ENCODE results near the gene CT45A9. TPM values are rescaled to one million over a fixed set of nuclear protein-coding genes. Genes with fewer than 3 reads are reported as not detected.
"Not testable (repeated sequence)": the region's sequence is repeated elsewhere in the genome, so short reads cannot be mapped to it uniquely, and the experiment has no call there.

CT45A9 gene, protein sequence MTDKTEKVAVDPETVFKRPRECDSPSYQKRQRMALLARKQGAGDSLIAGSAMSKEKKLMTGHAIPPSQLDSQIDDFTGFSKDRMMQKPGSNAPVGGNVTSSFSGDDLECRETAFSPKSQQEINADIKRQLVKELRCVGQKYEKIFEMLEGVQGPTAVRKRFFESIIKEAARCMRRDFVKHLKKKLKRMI
- not detected in 2 replicates for polyA plus RNA-seq (2011; rRNA removed)
- not detected in 2 replicates for polyA minus RNA-seq (2011; rRNA and poly(A)+ RNA removed)

DNA sequence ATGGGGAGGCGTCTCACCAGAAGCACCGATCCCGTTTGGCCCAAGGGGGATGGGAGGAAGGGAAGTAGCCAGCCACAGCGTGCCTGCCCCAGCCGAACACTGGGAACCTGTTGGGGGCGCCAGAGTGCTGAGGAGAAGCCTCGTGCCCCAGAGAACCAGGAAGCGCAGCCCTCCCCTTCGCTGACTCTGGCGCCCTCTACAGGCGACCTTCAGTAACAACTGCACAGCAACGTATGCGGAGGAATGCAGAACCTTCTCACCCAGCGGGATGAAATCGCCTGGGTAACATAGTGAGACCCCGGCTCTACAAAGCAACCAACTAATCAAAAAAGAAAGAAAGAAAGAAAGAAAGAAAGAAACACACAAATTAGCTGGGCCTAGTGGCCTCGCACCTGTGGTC lies at the start of gene CT45A9:
CT45A9 (minus strand) TSS at position 101 of the 400 bp plus-strand sequence. CDS start 3,751 bp downstream, outside the sequence.
- POLR2A ChIA-PET; DNase-seq (ENCODE audit: low read depth, low spot score); H3K4me3 ChIP-seq (ENCODE audit: low read depth, low read length); H3K27me3 ChIP-seq (ENCODE audit: control insufficient read depth, insufficient read depth, low read length); H3K9me3 ChIP-seq (ENCODE audit: control insufficient read depth, insufficient read depth, low read length); H3K27ac ChIP-seq (ENCODE audit: low read depth, low read length); CTCF ChIA-PET: not testable (repeated sequence)

DNA sequence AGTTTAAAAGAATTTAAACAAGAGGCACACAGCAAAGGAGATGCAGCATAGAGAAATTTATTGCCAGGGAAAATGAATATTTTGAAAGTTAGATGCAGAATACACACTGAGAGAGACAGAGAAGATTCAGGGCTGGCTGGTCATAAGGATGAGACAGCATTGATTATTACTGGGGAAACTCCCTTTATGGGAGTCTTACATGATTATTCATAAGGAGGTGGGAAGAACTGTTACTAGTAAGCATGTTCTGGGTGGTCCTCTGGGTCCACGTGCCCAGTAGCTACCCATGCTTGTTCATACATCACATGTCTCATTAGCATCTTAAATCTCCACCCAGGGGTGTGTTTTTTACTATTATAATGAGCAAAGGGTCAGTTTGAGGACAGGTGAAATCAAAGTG lies 48.9 kb upstream of the CT45A9 start:
- H3K27me3 ChIP-seq (ENCODE audit: control insufficient read depth, insufficient read depth, low read length); POLR2A ChIA-PET; DNase-seq (ENCODE audit: low read depth, low spot score); H3K27ac ChIP-seq (ENCODE audit: low read depth, low read length); CTCF ChIA-PET; H3K4me3 ChIP-seq (ENCODE audit: low read depth, low read length); H3K9me3 ChIP-seq (ENCODE audit: control insufficient read depth, insufficient read depth, low read length): not testable (repeated sequence)

DNA sequence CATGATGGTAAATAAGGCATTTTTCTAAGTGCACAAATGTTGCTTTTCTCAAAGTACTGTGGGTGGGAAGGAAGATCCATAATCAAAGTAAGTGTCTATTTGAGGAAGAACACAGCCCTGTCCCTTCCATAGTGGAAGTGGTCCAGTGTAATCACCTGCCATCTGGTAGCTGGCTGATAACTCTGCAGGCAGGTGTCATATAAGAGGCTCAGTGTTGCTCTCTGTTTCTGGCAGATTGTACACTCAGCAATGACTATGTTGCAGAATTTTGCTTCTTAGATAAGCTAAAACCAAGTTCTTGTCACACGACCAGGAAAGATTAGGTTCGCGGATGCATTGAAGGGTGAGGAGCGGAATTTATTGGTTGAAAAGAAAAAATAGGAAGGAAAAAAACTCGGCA lies 42.8 kb upstream of the CT45A9 start:
- Histone ChIP-seq H3K4me3 (ENCODE audit: low read depth, low read length) (no peak overlapping the region), H3K27me3 (ENCODE audit: control insufficient read depth, insufficient read depth, low read length) (no peaks in the 10 kb centered on the region), H3K27ac (ENCODE audit: low read depth, low read length) (no peak overlapping the region), H3K9me3 (ENCODE audit: control insufficient read depth, insufficient read depth, low read length) (no peaks in the 10 kb centered on the region)
- ChIA-PET CTCF (no interaction called here), POLR2A (no interaction called here)
- DNase-seq (ENCODE audit: low read depth, low spot score): no peak
- TF ChIP-seq, protein P1, sequence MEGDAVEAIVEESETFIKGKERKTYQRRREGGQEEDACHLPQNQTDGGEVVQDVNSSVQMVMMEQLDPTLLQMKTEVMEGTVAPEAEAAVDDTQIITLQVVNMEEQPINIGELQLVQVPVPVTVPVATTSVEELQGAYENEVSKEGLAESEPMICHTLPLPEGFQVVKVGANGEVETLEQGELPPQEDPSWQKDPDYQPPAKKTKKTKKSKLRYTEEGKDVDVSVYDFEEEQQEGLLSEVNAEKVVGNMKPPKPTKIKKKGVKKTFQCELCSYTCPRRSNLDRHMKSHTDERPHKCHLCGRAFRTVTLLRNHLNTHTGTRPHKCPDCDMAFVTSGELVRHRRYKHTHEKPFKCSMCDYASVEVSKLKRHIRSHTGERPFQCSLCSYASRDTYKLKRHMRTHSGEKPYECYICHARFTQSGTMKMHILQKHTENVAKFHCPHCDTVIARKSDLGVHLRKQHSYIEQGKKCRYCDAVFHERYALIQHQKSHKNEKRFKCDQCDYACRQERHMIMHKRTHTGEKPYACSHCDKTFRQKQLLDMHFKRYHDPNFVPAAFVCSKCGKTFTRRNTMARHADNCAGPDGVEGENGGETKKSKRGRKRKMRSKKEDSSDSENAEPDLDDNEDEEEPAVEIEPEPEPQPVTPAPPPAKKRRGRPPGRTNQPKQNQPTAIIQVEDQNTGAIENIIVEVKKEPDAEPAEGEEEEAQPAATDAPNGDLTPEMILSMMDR (IDR thresholded peaks at IDR 0.05; ENCODE audit: low read depth, low read length): no peak

DNA sequence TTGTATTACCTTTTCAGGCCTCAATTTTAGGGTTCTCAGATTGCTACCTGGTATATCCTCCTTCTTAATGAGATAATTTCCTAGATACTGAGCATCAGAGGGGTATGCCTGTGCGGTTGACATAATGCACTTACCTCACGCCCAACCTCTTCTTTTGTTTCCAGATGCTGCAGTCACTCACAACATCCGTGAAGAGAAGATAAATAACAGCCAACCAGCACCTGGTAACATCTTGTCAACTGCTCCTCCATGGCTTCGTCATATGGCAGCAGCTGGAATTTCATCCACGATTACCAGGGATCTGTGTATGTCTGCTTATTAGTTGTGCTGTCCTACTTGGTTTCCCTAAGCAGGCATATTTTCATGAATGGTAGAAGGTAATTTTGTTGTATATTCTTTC lies 38.6 kb upstream of the CT45A9 start:
- no peak overlapping the region for H3K27ac ChIP-seq (ENCODE audit: low read depth, low read length)
- DNase-seq (ENCODE audit: low read depth, low spot score): no peak
- ChIA-PET POLR2A (no interaction called here), CTCF (no interaction called here)
- TF ChIP-seq, protein P1 (IDR thresholded peaks at IDR 0.05; ENCODE audit: low read depth, low read length): no peak
- no peak overlapping the region for H3K4me3 ChIP-seq (ENCODE audit: low read depth, low read length)
- H3K27me3 ChIP-seq (ENCODE audit: control insufficient read depth, insufficient read depth, low read length): no peaks in the 10 kb centered on the region
- no peaks in the 10 kb centered on the region for H3K9me3 ChIP-seq (ENCODE audit: control insufficient read depth, insufficient read depth, low read length)

DNA sequence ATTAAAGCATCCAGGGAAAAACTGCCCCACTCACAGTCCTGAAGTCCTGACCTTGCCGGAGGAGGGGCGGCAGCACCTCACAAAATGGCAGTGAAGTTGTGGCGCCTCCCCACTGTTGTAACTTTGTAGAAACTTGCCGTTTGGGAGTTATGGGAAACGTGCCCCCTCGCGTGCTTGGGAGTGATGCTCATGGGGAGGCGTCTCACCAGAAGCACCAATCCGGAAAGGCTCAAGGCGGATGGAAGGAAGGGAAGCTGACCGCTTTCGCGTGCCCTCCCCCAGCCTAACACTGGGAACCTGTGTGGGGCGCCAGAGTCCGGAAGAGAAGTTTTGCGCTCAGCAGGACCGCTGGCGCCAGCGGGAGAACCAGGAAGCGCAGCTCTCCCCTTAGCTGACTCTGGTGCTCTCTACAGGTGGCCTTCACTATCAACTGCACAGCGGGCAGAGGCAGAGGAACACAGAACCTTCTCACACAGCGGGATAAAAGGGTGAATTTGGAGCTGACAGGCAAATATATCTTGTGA lies 21.7 kb upstream of the CT45A9 start, which contains the start of the genes CT45A10 and SAGE1:
CT45A10 (minus strand) TSS at position 151 of the 524 bp plus-strand sequence. CDS start 8,100 bp downstream, outside the sequence.
SAGE1 (plus strand) TSS at position 423 of the 524 bp plus-strand sequence. CDS start 2,527 bp downstream, outside the sequence.
- H3K27ac ChIP-seq (ENCODE audit: low read depth, low read length): no peak within 1 kb of the TSS
- TF ChIP-seq, protein P1 (IDR thresholded peaks at IDR 0.05; ENCODE audit: low read depth, low read length): no peak
- H3K27me3 ChIP-seq (ENCODE audit: control insufficient read depth, insufficient read depth, low read length): no peaks in the 10 kb centered on the region
- peaks cover 3% of the 10 kb centered on the region; the same call in 1 of the 2 replicates for H3K9me3 ChIP-seq (ENCODE audit: control insufficient read depth, insufficient read depth, low read length)
- ChIA-PET POLR2A (no interaction called here), CTCF (no interaction called here)
- DNase-seq (ENCODE audit: low read depth, low spot score): no peak
- no peak within 1 kb of the TSS for H3K4me3 ChIP-seq (ENCODE audit: low read depth, low read length)

DNA sequence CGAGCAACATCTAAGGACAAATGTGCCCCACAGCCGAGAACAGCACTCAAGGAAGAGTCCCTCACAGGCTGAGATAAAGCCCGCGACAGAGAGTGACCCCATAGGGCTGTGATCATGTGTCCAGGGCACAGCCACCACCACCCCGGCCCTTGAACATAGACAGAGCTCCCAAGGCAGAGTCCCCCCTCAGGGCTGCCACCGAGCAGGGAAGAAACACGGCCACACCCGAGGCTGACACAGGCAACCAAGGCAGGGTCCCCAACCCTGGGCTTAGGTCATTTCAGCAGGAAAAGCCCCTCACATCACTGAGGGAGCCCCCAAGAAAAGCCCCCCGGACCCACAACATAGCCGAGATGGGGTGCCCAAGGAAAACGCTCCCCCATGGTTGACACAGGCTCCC lies 21.2 kb upstream of the CT45A9 start:
- ChIA-PET CTCF (no interaction called here), POLR2A (no interaction called here)
- Histone ChIP-seq H3K9me3 (ENCODE audit: control insufficient read depth, insufficient read depth, low read length) (peaks cover 3% of the 10 kb centered on the region; the same call in 1 of the 2 replicates), H3K4me3 (ENCODE audit: low read depth, low read length) (no peak overlapping the region), H3K27me3 (ENCODE audit: control insufficient read depth, insufficient read depth, low read length) (no peaks in the 10 kb centered on the region), H3K27ac (ENCODE audit: low read depth, low read length) (no peak overlapping the region)
- TF ChIP-seq, protein P1 (IDR thresholded peaks at IDR 0.05; ENCODE audit: low read depth, low read length): no peak
- no peak for DNase-seq (ENCODE audit: low read depth, low spot score)
